ENCODE data around the gene BRINP2.

The BRINP2 gene

DNA sequence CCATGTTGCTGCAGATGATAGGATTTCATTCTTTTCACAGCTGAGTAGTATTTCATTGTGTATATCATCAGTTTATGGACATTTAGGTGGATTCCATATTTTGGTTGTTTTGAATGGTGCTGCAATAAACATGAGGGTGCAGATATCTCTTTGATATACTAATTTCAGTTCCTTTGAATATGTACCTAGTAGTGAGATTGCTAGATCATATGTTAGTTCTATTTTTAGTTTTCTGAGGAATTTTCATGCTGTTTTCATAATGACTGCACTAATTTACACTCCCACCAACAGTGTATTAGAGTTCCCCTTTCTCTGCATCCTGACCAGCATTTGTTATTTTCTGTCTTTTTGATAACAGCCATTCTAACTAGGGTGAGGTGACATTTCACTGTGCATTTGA, 82.1 kb downstream of the BRINP2 start:
- no peak overlapping the region for H3K4me3 ChIP-seq (ENCODE audit: low read length)
- TF ChIP-seq ZNF274 (IDR thresholded peaks at IDR 0.05; ENCODE audit: low read depth, low read length): no peak

DNA sequence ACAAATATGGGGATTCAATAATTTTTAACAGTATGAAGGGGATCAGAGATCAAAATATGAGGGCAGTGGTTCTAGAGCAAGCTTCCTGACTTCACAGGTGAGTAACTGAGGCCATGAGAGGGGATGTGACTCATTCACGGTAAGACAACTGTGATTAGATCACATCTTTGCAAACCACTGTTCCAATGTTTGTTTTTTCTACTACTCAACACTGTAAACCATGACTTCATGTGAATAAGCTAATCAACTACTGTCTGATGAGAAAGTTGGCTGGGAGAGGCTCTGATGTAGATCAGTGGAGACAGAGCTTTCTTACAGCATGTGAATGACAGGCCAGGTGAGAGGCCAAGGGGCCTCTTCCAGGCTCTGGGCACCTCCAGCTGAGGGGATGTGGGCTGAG, 84.7 kb downstream of the BRINP2 start:
- TF ChIP-seq ZNF274 (IDR thresholded peaks at IDR 0.05; ENCODE audit: low read depth, low read length): no peak
- no peak overlapping the region for H3K4me3 ChIP-seq (ENCODE audit: low read length)

DNA sequence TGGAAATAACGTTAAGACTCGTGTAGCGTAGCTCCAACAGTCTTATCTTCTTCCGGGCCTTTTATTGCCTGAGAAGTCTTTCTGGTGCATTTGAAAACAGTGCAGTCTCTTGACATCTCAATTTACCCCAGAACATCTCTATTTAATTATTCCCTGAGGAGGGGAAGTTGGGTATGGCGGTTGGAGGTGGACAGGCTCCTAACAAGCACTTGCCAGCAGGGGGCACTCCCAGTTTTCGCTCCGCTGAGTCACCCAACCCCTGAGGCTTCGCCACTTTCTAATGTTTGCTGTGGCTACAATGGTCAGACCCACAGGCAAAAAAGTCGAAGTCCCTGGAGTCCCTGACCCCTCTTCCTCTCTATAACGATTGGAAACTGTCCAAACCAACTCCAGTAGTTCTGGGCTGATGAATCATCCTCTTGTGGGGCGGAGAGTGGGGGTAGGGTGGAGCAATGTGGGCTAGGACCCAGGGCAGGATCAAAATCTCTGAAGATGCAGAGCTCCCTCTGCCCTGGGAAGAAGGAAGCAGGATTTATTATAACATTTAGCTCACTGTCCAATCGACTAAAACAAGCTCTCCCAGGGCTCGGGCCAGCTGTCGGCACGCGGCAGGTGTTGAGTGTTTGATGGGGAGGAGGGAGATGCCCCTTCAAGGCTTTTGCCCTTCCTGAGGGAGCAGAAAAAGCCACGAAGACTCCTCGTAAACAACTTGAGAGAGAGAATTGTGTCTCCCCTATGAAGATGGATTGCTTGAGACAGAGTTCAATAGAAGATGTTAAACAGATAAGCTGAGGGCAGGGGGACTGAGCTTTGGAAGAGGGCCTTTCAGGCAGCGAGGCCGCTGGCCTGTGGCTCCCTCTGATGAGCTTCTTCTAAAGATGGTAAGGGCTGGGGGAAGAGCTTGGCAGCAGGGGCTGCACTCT, 85.7 kb downstream of the BRINP2 start:
- TF ChIP-seq ZNF274 (IDR thresholded peaks at IDR 0.05; ENCODE audit: low read depth, low read length): no peak
- no peak overlapping the region for H3K4me3 ChIP-seq (ENCODE audit: low read length)

DNA sequence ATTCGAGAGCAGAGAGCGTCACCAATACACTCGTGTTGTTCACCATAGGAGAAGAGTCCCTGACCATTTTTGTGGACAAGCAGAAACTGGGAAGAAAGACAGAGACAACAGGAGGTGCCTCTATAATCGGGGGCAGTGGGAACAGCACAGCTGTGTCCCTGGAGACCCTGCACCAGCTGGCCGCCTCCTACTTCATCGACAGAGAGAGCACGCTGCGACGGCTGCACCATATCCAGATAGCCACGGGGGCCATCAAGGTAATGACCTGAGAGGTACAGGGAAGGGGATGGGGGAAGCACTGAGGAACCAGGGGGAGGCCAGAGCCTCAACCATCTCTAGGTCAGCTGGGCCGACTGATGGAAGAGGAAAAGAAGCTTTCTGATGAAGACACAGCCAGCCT, 86.4 kb downstream of the BRINP2 start:
- no peak overlapping the region for H3K4me3 ChIP-seq (ENCODE audit: low read length)
- TF ChIP-seq ZNF274 (IDR thresholded peaks at IDR 0.05; ENCODE audit: low read depth, low read length): no peak

DNA sequence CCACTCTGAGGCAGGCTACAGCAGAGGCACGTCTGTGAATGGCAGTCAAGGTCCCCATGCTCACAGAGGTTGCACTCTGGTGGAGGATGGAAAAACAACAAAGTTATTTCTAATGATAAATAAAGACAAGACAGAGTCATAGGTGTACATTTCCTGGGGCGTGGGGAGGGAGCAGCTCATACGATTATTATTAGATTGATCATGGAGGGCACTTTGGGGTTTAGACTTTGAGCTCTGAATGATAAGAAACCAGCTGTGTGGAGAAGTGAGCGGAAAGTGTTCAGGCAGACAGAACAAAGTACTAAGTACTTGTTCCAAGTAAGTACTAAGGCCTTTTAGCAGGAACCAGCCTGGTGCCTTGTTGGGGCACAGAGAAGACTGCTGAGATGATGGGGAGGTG, 86.8 kb downstream of the BRINP2 start:
- no peak overlapping the region for H3K4me3 ChIP-seq (ENCODE audit: low read length)
- TF ChIP-seq ZNF274 (IDR thresholded peaks at IDR 0.05; ENCODE audit: low read depth, low read length): no peak

DNA sequence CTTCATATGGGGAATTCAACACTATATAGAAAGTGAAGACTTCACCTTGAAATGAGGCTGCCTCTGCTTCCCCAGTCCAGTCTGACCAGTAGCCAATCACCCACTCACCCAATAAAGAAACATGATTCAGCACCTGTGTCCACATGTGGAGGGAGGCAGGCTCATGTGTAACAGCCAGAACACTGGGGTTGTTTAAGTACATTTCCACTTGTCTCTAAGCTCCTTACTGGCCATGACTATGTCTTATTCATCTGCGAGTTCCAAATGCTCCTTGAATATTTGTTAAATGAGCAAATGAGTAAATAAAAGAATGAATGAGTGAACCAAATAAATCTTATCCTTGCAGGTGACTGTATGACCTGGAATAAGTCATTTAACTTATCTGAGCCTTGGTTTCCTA, 100.1 kb downstream of the BRINP2 start:
- no peak overlapping the region for H3K4me3 ChIP-seq (ENCODE audit: low read length)
- TF ChIP-seq ZNF274 (IDR thresholded peaks at IDR 0.05; ENCODE audit: low read depth, low read length): no peak

DNA sequence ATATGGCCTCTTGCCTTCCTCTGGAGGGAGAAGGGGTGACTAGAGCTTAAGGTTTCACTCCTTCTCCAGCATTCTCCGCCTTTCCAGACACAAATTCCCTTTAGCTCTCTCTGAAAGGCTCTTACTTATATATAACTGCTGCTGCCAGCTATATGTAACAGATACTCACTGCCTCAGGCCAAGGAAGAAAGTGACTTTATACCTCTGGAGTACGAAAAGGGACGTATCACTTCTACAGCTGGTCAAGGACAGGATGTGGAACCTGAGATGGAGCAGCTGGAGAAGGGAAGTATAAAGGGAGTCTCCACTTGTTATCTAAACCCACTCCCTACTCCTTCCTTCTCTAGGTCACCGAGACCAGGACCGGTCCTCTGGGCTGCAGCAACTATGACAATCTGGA, 102.4 kb downstream of the BRINP2 start:
- no peak for TF ChIP-seq ZNF274 (IDR thresholded peaks at IDR 0.05; ENCODE audit: low read depth, low read length)
- no peak overlapping the region for H3K4me3 ChIP-seq (ENCODE audit: low read length)

DNA sequence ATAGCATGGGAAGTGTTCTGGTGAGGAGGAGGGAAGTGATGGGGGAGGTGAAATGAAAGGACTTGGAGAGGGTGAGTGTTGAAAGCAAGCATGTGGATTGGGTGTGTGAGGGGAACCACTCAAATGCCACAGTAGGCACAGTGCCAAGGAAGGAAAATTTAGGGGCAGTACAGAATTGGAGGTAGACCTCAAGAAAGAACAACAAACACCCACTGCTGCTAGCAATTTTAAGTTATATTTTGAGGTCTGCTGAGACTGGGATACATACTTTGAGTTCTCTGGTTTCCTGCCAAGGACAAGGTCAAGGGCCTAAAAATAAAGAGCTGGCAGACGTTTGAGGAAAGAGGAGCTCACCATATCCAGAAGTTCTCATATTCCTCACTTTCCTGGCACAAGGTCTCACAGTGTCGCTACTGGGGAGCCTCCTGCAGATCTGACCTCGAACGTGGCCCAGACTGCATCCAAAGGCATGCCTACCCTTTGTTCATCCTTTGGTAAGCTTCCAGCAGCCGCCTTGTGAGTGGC, 104.0 kb downstream of the BRINP2 start:
- no peak for TF ChIP-seq ZNF274 (IDR thresholded peaks at IDR 0.05; ENCODE audit: low read depth, low read length)
- no peak overlapping the region for H3K4me3 ChIP-seq (ENCODE audit: low read length)

DNA sequence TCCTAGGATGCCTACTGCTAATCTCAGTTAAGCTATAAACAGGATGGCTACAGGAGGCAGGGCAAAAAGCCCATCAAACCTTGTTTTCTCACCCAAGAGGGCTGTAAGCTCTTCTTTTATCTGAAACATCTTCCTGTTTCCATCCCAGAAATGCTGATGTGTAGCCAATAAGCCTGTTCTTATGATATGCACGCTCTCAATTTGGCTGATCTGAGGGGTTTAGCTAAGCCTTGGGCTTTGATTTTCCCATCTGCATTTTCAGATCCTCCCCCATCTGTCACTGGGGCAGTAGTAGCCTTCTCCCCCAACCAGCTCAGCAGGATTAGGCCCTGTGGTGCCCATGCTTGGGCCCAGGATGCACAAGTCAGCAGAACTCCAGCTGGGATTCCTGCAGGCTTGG, 105.0 kb downstream of the BRINP2 start:
- no peak overlapping the region for H3K4me3 ChIP-seq (ENCODE audit: low read length)
- no peak for TF ChIP-seq ZNF274 (IDR thresholded peaks at IDR 0.05; ENCODE audit: low read depth, low read length)

DNA sequence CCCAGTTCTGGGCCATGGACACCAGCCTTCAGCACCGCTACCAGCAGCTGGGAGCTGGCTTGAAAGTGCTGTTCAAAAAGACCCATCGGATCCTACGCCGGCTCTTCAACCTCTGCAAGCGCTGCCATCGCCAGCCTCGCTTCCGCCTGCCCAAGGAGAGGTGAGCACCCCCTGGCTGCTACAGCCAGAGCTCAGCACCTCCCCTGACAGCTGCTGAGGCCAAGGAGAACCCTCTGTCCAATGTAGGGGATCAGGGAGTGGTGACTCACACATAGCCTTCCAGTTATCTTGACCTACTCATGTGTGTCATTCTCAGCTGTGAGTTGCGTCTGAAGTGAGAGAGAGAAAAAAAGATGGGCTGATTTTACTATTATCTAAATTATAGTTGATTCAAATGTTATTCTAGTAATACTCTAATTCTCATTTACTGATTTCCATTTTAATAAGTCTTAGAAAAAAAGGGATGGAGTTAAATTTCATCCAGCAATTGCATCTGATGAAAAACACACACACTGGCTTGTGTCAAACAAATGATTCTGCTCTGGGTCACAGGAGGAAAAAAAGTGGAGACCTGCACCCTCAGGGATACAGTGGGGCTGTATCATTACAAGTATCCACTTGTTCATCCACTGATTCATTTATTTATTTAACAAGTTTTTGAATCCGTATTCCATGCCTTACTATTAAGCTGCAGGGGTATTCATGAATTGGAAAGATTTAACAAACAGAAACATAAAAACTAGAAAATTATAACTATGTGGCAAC, 108.0 kb downstream of the BRINP2 start:
- no peak overlapping the region for H3K4me3 ChIP-seq (ENCODE audit: low read length)
- no peak for TF ChIP-seq ZNF274 (IDR thresholded peaks at IDR 0.05; ENCODE audit: low read depth, low read length)

DNA sequence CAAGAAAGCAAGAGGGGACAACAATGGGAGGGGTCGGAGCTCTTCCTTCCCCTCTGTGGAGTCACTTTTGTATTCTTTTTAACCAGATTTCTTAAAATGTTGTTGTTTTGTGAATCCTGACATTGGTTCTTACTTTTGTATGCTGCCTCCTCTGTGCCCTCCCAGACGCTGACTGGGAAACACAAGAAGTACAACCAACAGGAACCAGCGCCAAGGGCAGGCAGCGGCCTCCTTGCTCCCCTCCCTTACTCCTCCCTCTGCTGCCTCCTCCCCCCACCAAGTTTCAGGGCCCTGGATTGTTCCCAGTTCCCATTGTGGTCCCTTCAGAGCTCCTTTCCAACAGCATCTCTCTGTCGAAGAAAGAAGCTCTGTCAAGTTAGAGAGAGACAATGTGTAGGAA, 111.1 kb downstream of the BRINP2 start:
- H3K4me3 ChIP-seq (ENCODE audit: low read length): no peak overlapping the region
- no peak for TF ChIP-seq ZNF274 (IDR thresholded peaks at IDR 0.05; ENCODE audit: low read depth, low read length)

DNA sequence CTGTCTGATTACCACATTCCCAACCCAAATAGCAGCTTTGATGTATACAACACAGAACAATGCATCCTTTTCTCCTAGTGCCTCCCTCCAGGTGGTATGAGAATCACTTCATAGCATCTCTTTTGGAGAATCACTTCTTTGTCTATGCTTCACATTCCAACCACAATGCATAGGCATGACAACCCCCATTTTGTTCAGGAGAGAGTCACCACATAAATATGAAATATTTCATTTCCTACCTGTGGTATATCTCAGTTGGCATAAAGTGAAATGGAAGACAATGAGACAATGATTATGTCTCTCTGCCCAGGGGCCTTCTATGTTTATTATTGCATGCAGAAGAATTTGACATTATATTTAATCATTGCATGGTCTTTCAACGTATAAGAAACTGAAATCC, 112.2 kb downstream of the BRINP2 start:
- no peak for TF ChIP-seq ZNF274 (IDR thresholded peaks at IDR 0.05; ENCODE audit: low read depth, low read length)
- no peak overlapping the region for H3K4me3 ChIP-seq (ENCODE audit: low read length)

DNA sequence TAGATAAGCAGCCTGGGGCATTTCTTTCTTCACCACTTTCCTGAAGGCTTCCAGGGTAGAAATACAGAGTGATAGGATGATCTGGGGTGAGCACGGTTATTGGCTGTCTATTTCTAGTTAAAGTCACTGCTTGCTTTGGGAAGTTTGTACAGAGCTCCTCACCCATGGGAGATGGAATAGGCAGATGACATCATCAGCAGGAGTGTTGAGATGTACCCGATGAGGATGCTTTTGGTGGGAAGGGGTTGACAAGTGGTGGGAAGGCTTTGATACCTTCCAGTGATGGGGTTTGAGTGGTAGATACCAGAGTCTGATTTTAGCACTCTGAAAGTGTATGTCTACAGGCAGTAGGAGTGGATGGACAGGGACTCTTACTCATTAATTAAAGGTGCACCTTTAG, 112.6 kb downstream of the BRINP2 start:
- H3K4me3 ChIP-seq (ENCODE audit: low read length): no peak overlapping the region
- no peak for TF ChIP-seq ZNF274 (IDR thresholded peaks at IDR 0.05; ENCODE audit: low read depth, low read length)

DNA sequence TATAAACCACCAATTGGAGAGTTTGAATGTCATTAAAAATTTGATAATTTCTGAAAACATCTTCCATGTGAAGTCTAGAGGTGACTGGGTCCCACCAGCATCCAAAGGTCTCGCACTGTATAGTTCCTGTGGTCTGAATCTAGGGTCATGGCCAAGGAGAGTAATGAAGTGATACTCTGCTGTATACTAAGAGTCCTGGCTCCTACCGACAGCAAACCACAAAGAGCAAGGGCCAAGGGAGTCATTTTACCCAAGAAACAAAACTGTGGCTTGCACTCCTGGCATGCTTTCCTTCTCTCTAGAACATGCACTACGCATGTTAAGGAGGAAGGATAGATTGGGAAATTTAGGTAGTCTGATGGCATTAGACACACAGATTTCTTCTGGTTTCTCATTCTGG, 115.6 kb downstream of the BRINP2 start:
- TF ChIP-seq ZNF274 (IDR thresholded peaks at IDR 0.05; ENCODE audit: low read depth, low read length): no peak
- no peak overlapping the region for H3K4me3 ChIP-seq (ENCODE audit: low read length)

DNA sequence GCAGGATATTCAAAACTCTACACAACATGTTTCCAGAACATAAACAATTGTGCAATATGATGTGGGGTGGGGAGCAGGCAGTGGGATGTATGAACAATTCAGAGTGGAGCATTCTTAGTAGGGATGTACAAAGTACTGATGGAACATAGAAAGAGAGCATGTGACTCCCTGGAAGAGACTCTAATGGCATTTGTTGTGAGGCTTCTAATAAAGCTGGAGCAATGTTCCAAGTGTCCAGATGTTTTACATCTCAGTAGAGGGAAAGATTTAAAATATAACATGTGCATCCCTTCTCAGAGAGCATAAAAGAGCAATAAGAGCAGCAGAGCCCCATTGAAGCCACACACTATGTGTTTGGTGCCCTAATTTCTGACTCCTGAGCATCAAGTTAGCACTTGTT, 116.5 kb downstream of the BRINP2 start:
- no peak for TF ChIP-seq ZNF274 (IDR thresholded peaks at IDR 0.05; ENCODE audit: low read depth, low read length)
- H3K4me3 ChIP-seq (ENCODE audit: low read length): no peak overlapping the region
